HG03108 (cell line): Measurements from ENCODE around the gene AOPEP.

ENCODE experiments used
- ATAC-seq: cut with Tn5 transposase; IDR thresholded peaks from one replicate; pipeline ENCODE4 v1.9.1; 2021; ENCODE audit warnings: moderate library complexity; ENCODE audit not compliant: unreplicated experiment

AOPEP gene

GRCh38 chr9:95103281-95103771 lies 376.8 kb downstream of the AOPEP start:
- no peak for ATAC-seq

GRCh38 chr9:95103871-95104580 lies 377.5 kb downstream of the AOPEP start:
- ATAC-seq: no peak

GRCh38 chr9:95104581-95104960 lies 378.1 kb downstream of the AOPEP start:
- no peak for ATAC-seq

- no peak for ATAC-seq
Measured at GRCh38 chr9:95104980-95105379, 378.5 kb downstream of the AOPEP start.

GRCh38 chr9:95105519-95106287 lies 379.2 kb downstream of the AOPEP start:
- no peak for ATAC-seq

- ATAC-seq: no peak
Measured at GRCh38 chr9:95107001-95107749, 380.7 kb downstream of the AOPEP start.

- ATAC-seq: no peak
Measured at GRCh38 chr9:95107976-95108375, 381.5 kb downstream of the AOPEP start.

- no peak for ATAC-seq
Measured at GRCh38 chr9:95108777-95109176, 382.3 kb downstream of the AOPEP start.

- ATAC-seq: no peak
Measured at GRCh38 chr9:95109456-95109855, 383.0 kb downstream of the AOPEP start.

- no peak for ATAC-seq
Measured at GRCh38 chr9:95110921-95111525, 384.5 kb downstream of the AOPEP start.

- ATAC-seq: no peak
Measured at GRCh38 chr9:95111716-95112115, 385.2 kb downstream of the AOPEP start.

GRCh38 chr9:95112436-95113280 lies 386.2 kb downstream of the AOPEP start:
- ATAC-seq: no peak

- ATAC-seq: no peak
Measured at GRCh38 chr9:95115104-95115503, 388.6 kb downstream of the AOPEP start.

- no peak for ATAC-seq
Measured at GRCh38 chr9:95116002-95116807, 389.7 kb downstream of the AOPEP start.

- ATAC-seq: no peak
Measured at GRCh38 chr9:95116808-95117204, 390.3 kb downstream of the AOPEP start.

- ATAC-seq: no peak
Measured at GRCh38 chr9:95118596-95118995, 392.1 kb downstream of the AOPEP start.

GRCh38 chr9:95120781-95121370 lies 394.4 kb downstream of the AOPEP start:
- ATAC-seq: no peak

- ATAC-seq: no peak
Measured at GRCh38 chr9:95124582-95125367, 398.3 kb downstream of the AOPEP start.
